Myometrial cell (primary cell): ENCODE measurements around the gene DDX23. TPM values are rescaled to one million over a fixed set of nuclear protein-coding genes. Genes with fewer than 3 reads are reported as not detected.

ENCODE experiments used
- total RNA-seq: library from RNA; depleted of rRNA; stranded (reverse); fragments of >200 nt; gene quantifications from 2 replicates; pipeline ENCODE4 v1.2.3, GENCODE V29; 2015

Gene DDX23
- total RNA-seq: 56.5 and 56.8 TPM in 2 replicates

GRCh38 chr12:48851883-48852733 lies at the start of gene DDX23:
DDX23 (minus strand) TSS chr12:48852163; CDS start chr12:48845782, 6,381 bp downstream.

GRCh38 chr12:48865281-48866051 lies 13.5 kb upstream of the DDX23 start, which contains the start of gene RND1:
RND1 (minus strand) TSS chr12:48865870; CDS start chr12:48865767, 103 bp downstream.

GRCh38 chr12:48817873-48818830 lies 33.8 kb downstream of the DDX23 start, which contains the start of gene CACNB3:
CACNB3 (plus strand) TSS chr12:48818496; CDS start chr12:48818930, 434 bp downstream.

GRCh38 chr12:48788854-48789775 lies 62.8 kb downstream of the DDX23 start, which contains the start of gene ADCY6:
ADCY6 (minus strand) TSS chr12:48789089; CDS start chr12:48783434, 5,655 bp downstream.

Other genes with a start within 250 kb of the DDX23 start
- gene KANSL2, start 169.9 kb downstream of the DDX23 start, total RNA-seq: 40.1 and 57.9 TPM in 2 replicates
- gene CCNT1, start 135.5 kb downstream of the DDX23 start, total RNA-seq: 16.1 and 17.4 TPM in 2 replicates
- 11.8 and 14.7 TPM in 2 replicates for gene ADCY6, start 63.1 kb downstream of the DDX23 start, total RNA-seq
- 28.4 and 31.1 TPM in 2 replicates for gene CACNB3, start 33.7 kb downstream of the DDX23 start, total RNA-seq
- gene RND1, start 13.7 kb upstream of the DDX23 start, total RNA-seq: 0.29 TPM in 1 of 2 replicates, not detected in the other
- gene FKBP11, start 73.3 kb upstream of the DDX23 start, total RNA-seq: 70.1 and 72.3 TPM in 2 replicates
- gene ARF3, start 105.3 kb upstream of the DDX23 start, total RNA-seq: 88.1 and 98.3 TPM in 2 replicates
- not detected in 2 replicates for gene WNT10B, start 119.6 kb upstream of the DDX23 start, total RNA-seq
- not detected in 2 replicates for gene WNT1, start 126.2 kb upstream of the DDX23 start, total RNA-seq
- gene DDN, start 147.2 kb upstream of the DDX23 start, total RNA-seq: not detected in 2 replicates
- 114 TPM in 2 replicates for gene PRKAG1, start 166.6 kb upstream of the DDX23 start, total RNA-seq
- gene KMT2D, start 208.6 kb upstream of the DDX23 start, total RNA-seq: 15.9 and 23.6 TPM in 2 replicates
- 0.58 and 3.4 TPM in 2 replicates for gene RHEBL1, start 217.8 kb upstream of the DDX23 start, total RNA-seq
- not detected in 2 replicates for gene DHH, start 242.6 kb upstream of the DDX23 start, total RNA-seq